Lower lobe of right lung (tissue), 2 donors: ENCODE results near the gene ENDOV. TPM values are rescaled to one million over a fixed set of nuclear protein-coding genes. Genes with fewer than 3 reads are reported as not detected.

Source experiments
- ATAC-seq, 2 donors: fragments of 200-7000 bp; cut with Tn5 transposase; one replicate each; pipeline ENCODE4 v1.9.1; 2020 to 2022; ENCODE audit warnings: mild to moderate bottlenecking in 2 of 2, moderate library complexity in 2 of 2
- DNase-seq: peaks from one replicate; pipeline ENCODE4 v3.0.0-alpha.2; 2020
- H3K27ac ChIP-seq: fragments of 200-600 bp; one replicate; pipeline ENCODE4 v1.8.0; 2022
- H3K27me3 ChIP-seq: fragments of 200-600 bp; one replicate; pipeline ENCODE4 v1.8.0; 2022; ENCODE audit warnings: low read depth
- H3K36me3 ChIP-seq: fragments of 200-600 bp; one replicate; pipeline ENCODE4 v1.8.0; 2022; ENCODE audit warnings: mild to moderate bottlenecking
- H3K4me1 ChIP-seq: fragments of 200-600 bp; one replicate; pipeline ENCODE4 v1.8.0; 2022
- H3K4me3 ChIP-seq: fragments of 200-600 bp; one replicate; pipeline ENCODE4 v1.8.0; 2022; ENCODE audit warnings: mild to moderate bottlenecking
- H3K9me3 ChIP-seq: fragments of 200-600 bp; one replicate; pipeline ENCODE4 v1.8.0; 2022
- CTCF ChIP-seq: fragments of 200-600 bp; IDR thresholded peaks from one replicate; pipeline ENCODE4 v1.8.0; 2022; ENCODE audit warnings: antibody characterized with exemption, mild to moderate bottlenecking
- intact Hi-C: fragments of 100-400 bp; cut with DNase I; formaldehyde crosslinking; loops from one replicate; pipeline ENCODE4 v1.11.0; 2022
- total RNA-seq: library from RNA; stranded (reverse); fragmentation: NEBNext Ultra II Directional; extraction: Animal tissue kit (Norgen Biotek cat#: 25700); gene quantifications from one replicate; pipeline ENCODE4 v1.2.1, GENCODE V29; 2021
- donor health status: DM: no; HTN: yes; CAD: no; lungs with severe emphysema.

Gene ENDOV
- total RNA-seq, 1 donor from 2014 or later: 23.4 TPM

GRCh38 chr17:80447790-80448189, 32.8 kb downstream of the ENDOV start:
- Histone ChIP-seq H3K27me3 (no peaks in the 10 kb centered on the region), H3K9me3 (no peaks in the 10 kb centered on the region), H3K27ac (no peak overlapping the region), H3K4me1 (no peaks in the 10 kb centered on the region), H3K4me3 (no peak overlapping the region), H3K36me3 (no peaks in the 10 kb centered on the region)
- no peak for ATAC-seq
- DNase-seq: no peak
- intact Hi-C loops: no loop called here
- TF ChIP-seq CTCF: no peak

- Histone ChIP-seq H3K36me3 (no peaks in the 10 kb centered on the region), H3K27ac (no peak overlapping the region), H3K9me3 (no peaks in the 10 kb centered on the region), H3K4me3 (no peak overlapping the region), H3K27me3 (no peaks in the 10 kb centered on the region), H3K4me1 (peaks cover 7% of the 10 kb centered on the region)
- TF ChIP-seq CTCF: no peak
- intact Hi-C loops: no loop called here
- DNase-seq: no peak
- no peak for ATAC-seq
These were observed 34.4 kb downstream of the ENDOV start for GRCh38 chr17:80449194-80449929.

- intact Hi-C loops: no loop called here
These were observed 35.1 kb downstream of the ENDOV start for GRCh38 chr17:80449930-80450576.

GRCh38 chr17:80451104-80451775, 36.3 kb downstream of the ENDOV start:
- Histone ChIP-seq H3K27ac (no peak overlapping the region), H3K36me3 (no peaks in the 10 kb centered on the region), H3K4me3 (no peak overlapping the region), H3K27me3 (no peaks in the 10 kb centered on the region), H3K4me1 (peaks cover 17% of the 10 kb centered on the region), H3K9me3 (no peaks in the 10 kb centered on the region)
- no peak for ATAC-seq
- intact Hi-C loops: no loop called here
- TF ChIP-seq CTCF: no peak
- no peak for DNase-seq

More at GRCh38 chr17:80449930-80450576, 35.1 kb downstream of the ENDOV start:
- ATAC-seq: no peak
- Histone ChIP-seq H3K4me3 (no peak overlapping the region), H3K36me3 (no peaks in the 10 kb centered on the region), H3K9me3 (no peaks in the 10 kb centered on the region), H3K27me3 (no peaks in the 10 kb centered on the region), H3K4me1 (peaks cover 7% of the 10 kb centered on the region), H3K27ac (no peak overlapping the region)
- no peak for TF ChIP-seq CTCF
- DNase-seq: no peak

- intact Hi-C loops: no loop called here
- no peaks in the 10 kb centered on the region for H3K9me3 ChIP-seq
- no peak for DNase-seq
- peaks cover 17% of the 10 kb centered on the region for H3K4me1 ChIP-seq
- ATAC-seq: no peak
- no peak overlapping the region for H3K27ac ChIP-seq
- H3K4me3 ChIP-seq: no peak overlapping the region
- H3K36me3 ChIP-seq: no peaks in the 10 kb centered on the region
- H3K27me3 ChIP-seq: no peaks in the 10 kb centered on the region
- no peak for TF ChIP-seq CTCF
These were observed 37.4 kb downstream of the ENDOV start for GRCh38 chr17:80452173-80452915.
